OCI-M2 (cell line): ENCODE data around the gene CHIC2.
A peak's percentile ranks its signal among the peaks of the same experiment; 100 is the strongest.

Experiments
- DNase-seq: peaks from one replicate; lab custom pipeline; 2025; ENCODE audit not compliant: unreplicated experiment; lab: John Stamatoyannopoulos, UW

CHIC2 gene

GRCh38 chr4:54093324-54094240 lies 29.2 kb upstream of the CHIC2 start:
- DNase-seq, result no peak

- DNase-seq, result no peak
Observed at GRCh38 chr4:54092405-54093323, 28.3 kb upstream of the CHIC2 start.

GRCh38 chr4:54091637-54092404 lies 27.4 kb upstream of the CHIC2 start:
- no peak for DNase-seq

GRCh38 chr4:54090804-54091623 lies 26.6 kb upstream of the CHIC2 start:
- DNase-seq, result no peak

- DNase-seq, result no peak
Observed at GRCh38 chr4:54090404-54090803, 26.0 kb upstream of the CHIC2 start.

- DNase-seq, result no peak
Observed at GRCh38 chr4:54089875-54090274, 25.5 kb upstream of the CHIC2 start.

- no peak for DNase-seq
Observed at GRCh38 chr4:54085284-54085683, 20.9 kb upstream of the CHIC2 start.

GRCh38 chr4:54082168-54082567 lies 17.8 kb upstream of the CHIC2 start:
- DNase-seq, result no peak

GRCh38 chr4:54077812-54078211 lies 13.4 kb upstream of the CHIC2 start:
- no peak for DNase-seq

GRCh38 chr4:54076673-54077072 lies 12.3 kb upstream of the CHIC2 start:
- DNase-seq, result no peak

- no peak for DNase-seq
Observed at GRCh38 chr4:54074381-54074780, 10.0 kb upstream of the CHIC2 start.

- no peak for DNase-seq
Observed at GRCh38 chr4:54073271-54073880, 9.0 kb upstream of the CHIC2 start.

GRCh38 chr4:54067166-54067565 lies 2.8 kb upstream of the CHIC2 start:
- DNase-seq, result no peak

- peak; percentile 4 for DNase-seq
Observed at GRCh38 chr4:54066718-54067129, 2.3 kb upstream of the CHIC2 start.

- DNase-seq, result no peak
Observed at GRCh38 chr4:54066088-54066415, 1.6 kb upstream of the CHIC2 start.

GRCh38 chr4:54065282-54066087 lies 1.1 kb upstream of the CHIC2 start:
- DNase-seq, result no peak

- DNase-seq, result no peak
Observed at GRCh38 chr4:54063737-54064316, 578 bp downstream of the CHIC2 start.

- DNase-seq, result no peak
Observed at GRCh38 chr4:54063229-54063628, 1.2 kb downstream of the CHIC2 start.

- no peak for DNase-seq
Observed at GRCh38 chr4:54062392-54062791, 2.0 kb downstream of the CHIC2 start.
